Endothelial cell (in vitro differentiated cells): ENCODE measurements around the gene BTN1A1. TPM values are rescaled to one million over a fixed set of nuclear protein-coding genes. Genes with fewer than 3 reads are reported as not detected.

Experiments used
- DNase-seq: peaks from one replicate; pipeline ENCODE4 v3.0.0; 2021; ENCODE audit warnings: low spot score
- H3K27ac Mint-ChIP-seq: one replicate; pipeline ENCODE4 v1.8.0; 2021; ENCODE audit warnings: mixed read lengths, inconsistent platforms; ENCODE audit not compliant: unreplicated experiment
- H3K27me3 Mint-ChIP-seq: one replicate; pipeline ENCODE4 v1.8.0; 2021; ENCODE audit warnings: mild to moderate bottlenecking, moderate library complexity, mixed read lengths, inconsistent platforms; ENCODE audit not compliant: unreplicated experiment
- H3K36me3 Mint-ChIP-seq: one replicate; pipeline ENCODE4 v1.8.0; 2021; ENCODE audit warnings: mild to moderate bottlenecking, low read depth, mixed read lengths, inconsistent platforms; ENCODE audit not compliant: unreplicated experiment
- H3K4me1 Mint-ChIP-seq: one replicate; pipeline ENCODE4 v1.8.0; 2021; ENCODE audit warnings: mild to moderate bottlenecking, mixed read lengths, inconsistent platforms; ENCODE audit not compliant: unreplicated experiment
- H3K4me3 Mint-ChIP-seq: one replicate; pipeline ENCODE4 v1.8.0; 2021; ENCODE audit warnings: mild to moderate bottlenecking, mixed read lengths, inconsistent platforms; ENCODE audit not compliant: unreplicated experiment
- H3K9me3 Mint-ChIP-seq: one replicate; pipeline ENCODE4 v1.8.0; 2021; ENCODE audit warnings: mixed read lengths, inconsistent platforms; ENCODE audit not compliant: unreplicated experiment
- CTCF ChIP-seq: fragments of 200-600 bp; sonication (generic); IDR thresholded peaks from one replicate; pipeline ENCODE4 v1.5.0; 2021; ENCODE audit warnings: antibody characterized with exemption; ENCODE audit not compliant: unreplicated experiment
- total RNA-seq: library from RNA; stranded (reverse); fragmentation: NEBNext Ultra II Directional; extraction: Animal tissue kit (Norgen Biotek cat#: 25700); gene quantifications from one replicate; pipeline ENCODE4 v1.2.1, GENCODE V29; 2021; ENCODE audit not compliant: unreplicated experiment

The BTN1A1 gene
- total RNA-seq, 1 donor from 2014 or later, result 1.4 TPM

GRCh38 chr6:26532699-26533531 lies 32.8 kb downstream of the BTN1A1 start:
- Mint-ChIP-seq H3K9me3 (peaks cover 4% of the 10 kb centered on the region), H3K4me1 (peaks cover 22% of the 10 kb centered on the region), H3K4me3 (peak overlapping the region; percentile 98), H3K27ac (peak overlapping the region; percentile 91), H3K27me3 (peaks cover 25% of the 10 kb centered on the region), H3K36me3 (peaks cover 5% of the 10 kb centered on the region)
- DNase-seq, result peak; percentile 91
- TF ChIP-seq CTCF, result no peak

- no peak for TF ChIP-seq CTCF
These were observed 33.4 kb downstream of the BTN1A1 start for GRCh38 chr6:26533532-26533931.

GRCh38 chr6:26534681-26535465 lies 34.8 kb downstream of the BTN1A1 start:
- H3K36me3 Mint-ChIP-seq, result peaks cover 5% of the 10 kb centered on the region
- H3K4me1 Mint-ChIP-seq, result peaks cover 28% of the 10 kb centered on the region
- peak overlapping the region; percentile 48 for H3K27ac Mint-ChIP-seq
- peaks cover 32% of the 10 kb centered on the region for H3K27me3 Mint-ChIP-seq
- no peak for DNase-seq
- no peak overlapping the region for H3K4me3 Mint-ChIP-seq
- TF ChIP-seq CTCF, result no peak
- H3K9me3 Mint-ChIP-seq, result peaks cover 4% of the 10 kb centered on the region

More at GRCh38 chr6:26533532-26533931, 33.4 kb downstream of the BTN1A1 start:
- peaks cover 23% of the 10 kb centered on the region for H3K4me1 Mint-ChIP-seq
- peaks cover 5% of the 10 kb centered on the region for H3K36me3 Mint-ChIP-seq
- peak overlapping the region; percentile 74 for H3K27ac Mint-ChIP-seq
- H3K27me3 Mint-ChIP-seq, result peaks cover 27% of the 10 kb centered on the region
- peaks cover 4% of the 10 kb centered on the region for H3K9me3 Mint-ChIP-seq
- peak overlapping the region; percentile 98 for H3K4me3 Mint-ChIP-seq
- no peak for DNase-seq

GRCh38 chr6:26536571-26537159 lies 36.6 kb downstream of the BTN1A1 start:
- Mint-ChIP-seq H3K4me1 (peaks cover 28% of the 10 kb centered on the region), H3K36me3 (peaks cover 5% of the 10 kb centered on the region), H3K4me3 (peak overlapping the region; percentile 97), H3K9me3 (peaks cover 4% of the 10 kb centered on the region), H3K27me3 (peaks cover 32% of the 10 kb centered on the region), H3K27ac (peak overlapping the region; percentile 98)
- TF ChIP-seq CTCF, result no peak
- DNase-seq, result peak; percentile 6
